Panc1 (cell line): ENCODE measurements around the gene SPRTN. TPM values are rescaled to one million over a fixed set of nuclear protein-coding genes. Genes with fewer than 3 reads are reported as not detected.

Experiments
- ATAC-seq: fragments of 200-7000 bp; cut with Tn5 transposase; 2 replicates; pipeline ENCODE4 v1.9.1; 2020; ENCODE audit warnings: mild to moderate bottlenecking, moderate library complexity
- BruUV-seq: library from RNA; stranded (reverse); fragments of 400-500 nt; replicated peaks from 2 replicates; lab custom pipeline; 2021; lab: Mats Ljungman, UMichigan
- CTCF ChIA-PET: fragments of 300-600 bp; sonication (Branson Sonifier 250); formaldehyde crosslinking; loops from one replicate; lab custom pipeline; 2022; ENCODE audit warnings: antibody characterized with exemption; lab: Charles Lee
- POLR2A ChIA-PET: fragments of 300-600 bp; sonication (Branson Sonifier 250); formaldehyde crosslinking; loops from one replicate; lab custom pipeline; 2022; ENCODE audit warnings: antibody characterized with exemption; lab: Charles Lee
- DNase-seq: peaks from one replicate; pipeline ENCODE4 v3.0.0-alpha.2; 2010; ENCODE audit warnings: low read depth, low spot score
- H3K27ac ChIP-seq: 2 replicates; pipeline ENCODE4 v1.5.1; 2011; ENCODE audit warnings: mild to moderate bottlenecking, low read length, inconsistent platforms
- H3K27me3 ChIP-seq: fragments of 200-500 bp; sonication (Bioruptor generic); 2 replicates; pipeline ENCODE4 v1.6.0; 2014; ENCODE audit warnings: low read length, inconsistent platforms; ENCODE audit not compliant: control insufficient read depth, insufficient read depth
- H3K36me3 ChIP-seq: fragments of 200-500 bp; sonication (Bioruptor generic); 2 replicates; pipeline ENCODE4 v1.5.1; 2014; ENCODE audit warnings: inconsistent platforms, mild to moderate bottlenecking, low read length, moderate library complexity; ENCODE audit not compliant: control insufficient read depth, insufficient read depth
- H3K4me1 ChIP-seq: 2 replicates; pipeline ENCODE4 v1.5.1; 2011; ENCODE audit warnings: inconsistent platforms, mild to moderate bottlenecking, low read length, moderate library complexity; ENCODE audit not compliant: control insufficient read depth, insufficient read depth
- H3K4me3 ChIP-seq, 2 experiments: 2 replicates each; pipeline ENCODE4 v1.5.1; 2011 to 2012; ENCODE audit warnings: low read depth in 2 of 2, low read length in 2 of 2, mild to moderate bottlenecking in 2 of 2, inconsistent platforms in 1 of 2, moderate library complexity in 1 of 2
- H3K9me3 ChIP-seq: fragments of 200-500 bp; sonication (Bioruptor generic); 2 replicates; pipeline ENCODE4 v1.5.1; 2014; ENCODE audit warnings: low read depth, mild to moderate bottlenecking, inconsistent platforms, low read length, moderate library complexity; ENCODE audit not compliant: control insufficient read depth, insufficient read depth
- POLR2AphosphoS5 ChIP-seq: IDR thresholded peaks from 2 replicates; pipeline ENCODE4 v1.6.1; 2012; ENCODE audit warnings: mild to moderate bottlenecking, low read depth, low read length, moderate library complexity
- SIN3A ChIP-seq: IDR thresholded peaks from 2 replicates; pipeline ENCODE4 v1.6.1; 2012; ENCODE audit warnings: low read depth, mild to moderate bottlenecking, low read length, moderate library complexity, borderline replicate concordance; ENCODE audit not compliant: insufficient read depth
- TCF7L2 ChIP-seq: IDR thresholded peaks from 2 replicates; pipeline ENCODE4 v1.6.1; 2011; ENCODE audit warnings: mild to moderate bottlenecking, low read depth, low read length, inconsistent platforms
- in situ Hi-C: cut with HindIII; loops from 2 replicates; pipeline ENCODE4 v1.10.0; 2016; ENCODE audit warnings: low sequenced_read_pairs, low pct_unique_long_range_greater_than_20kb
- intact Hi-C: fragments of 100-400 bp; cut with micrococcal nuclease; formaldehyde crosslinking; loops from one replicate; pipeline ENCODE4 v1.10.0; 2022; ENCODE audit not compliant: unreplicated experiment
- total RNA-seq: library from RNA; stranded (reverse); gene quantifications from one replicate; pipeline ENCODE4 v1.2.1, GENCODE V29; 2021; ENCODE audit not compliant: unreplicated experiment
- TF ChIP-seq, protein P1 (sequence below), 2 experiments: IDR thresholded peaks; 2 replicates each; pipeline ENCODE4 v1.6.1; 2011 to 2012; ENCODE audit warnings: low read depth in 2 of 2, control low read depth in 1 of 2, low read length in 1 of 2, mild to moderate bottlenecking in 1 of 2, moderate library complexity in 1 of 2; ENCODE audit not compliant: insufficient read depth in 1 of 2
- TF ChIP-seq, protein P2 (sequence below): fragments of 450-650 bp; IDR thresholded peaks from 2 replicates; pipeline ENCODE4 v1.5.1; 2017; ENCODE audit warnings: mild to moderate bottlenecking

Gene SPRTN
- total RNA-seq, 1 experiment from 2014 or later = 20.0 TPM

DNA sequence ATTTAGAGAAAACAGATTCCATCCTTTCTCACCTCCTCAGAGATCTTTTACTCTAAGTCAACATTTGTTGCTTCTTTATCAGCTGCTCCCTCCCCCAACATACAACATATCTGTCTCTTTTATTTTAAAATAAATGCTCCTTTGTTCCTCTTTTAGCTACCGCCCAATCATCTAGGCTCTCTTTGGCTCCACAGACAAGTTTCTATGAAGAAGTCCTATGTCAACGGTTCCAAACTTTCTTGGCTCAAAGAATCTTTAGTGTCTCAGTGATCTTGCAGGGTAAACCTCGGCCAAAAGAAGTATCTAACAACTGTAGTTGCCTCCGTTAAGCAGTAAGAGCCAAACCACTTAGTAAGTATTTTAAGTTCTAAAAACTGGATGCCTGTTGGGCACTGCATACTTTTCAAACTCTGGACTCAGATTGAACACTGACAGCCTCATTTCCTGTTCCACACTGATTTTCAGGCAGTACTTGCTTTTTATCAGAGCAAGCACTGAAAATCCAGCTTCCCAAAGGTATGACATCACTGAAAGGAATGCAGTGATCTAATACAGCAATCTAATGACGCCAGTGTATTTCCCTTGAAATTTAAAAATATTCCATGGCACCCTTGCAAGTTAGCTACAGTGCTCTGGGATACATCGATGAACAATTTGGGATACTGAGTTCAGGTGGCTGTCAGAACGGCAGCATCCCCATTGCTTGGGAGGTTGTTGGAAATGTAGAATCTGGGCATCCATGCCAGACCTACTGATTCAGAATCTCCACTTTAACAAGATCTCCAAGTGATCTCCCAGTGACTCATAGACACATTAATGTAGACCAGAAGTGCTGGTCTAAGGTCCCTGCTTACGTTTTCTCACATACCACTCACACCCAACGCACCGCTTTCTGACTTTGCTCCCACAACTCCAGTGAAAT lies 57.2 kb downstream of the SPRTN start:
- BruUV-seq = no TSS peak
- Histone ChIP-seq H3K27ac (peak overlapping the region; percentile 77), H3K4me1 (peaks cover 31% of the 10 kb centered on the region), H3K4me3 (peak overlapping the region in 1 of 2 experiments; percentile 7; a peak in 1 of 4 replicates), H3K9me3 (no peaks in the 10 kb centered on the region), H3K36me3 (no peaks in the 10 kb centered on the region), H3K27me3 (no peaks in the 10 kb centered on the region)
- DNase-seq (peak; percentile 90), ATAC-seq (peak; percentile 95)
- intact Hi-C loops (no loop called here), in situ Hi-C loops (no loop called here)
- CTCF ChIA-PET = no interaction called here
- POLR2A ChIA-PET = no interaction called here
- no peak for TF ChIP-seq SIN3A
- no peak for TF ChIP-seq POLR2AphosphoS5
- TF ChIP-seq TCF7L2 = no peak
- TF ChIP-seq, protein P1, sequence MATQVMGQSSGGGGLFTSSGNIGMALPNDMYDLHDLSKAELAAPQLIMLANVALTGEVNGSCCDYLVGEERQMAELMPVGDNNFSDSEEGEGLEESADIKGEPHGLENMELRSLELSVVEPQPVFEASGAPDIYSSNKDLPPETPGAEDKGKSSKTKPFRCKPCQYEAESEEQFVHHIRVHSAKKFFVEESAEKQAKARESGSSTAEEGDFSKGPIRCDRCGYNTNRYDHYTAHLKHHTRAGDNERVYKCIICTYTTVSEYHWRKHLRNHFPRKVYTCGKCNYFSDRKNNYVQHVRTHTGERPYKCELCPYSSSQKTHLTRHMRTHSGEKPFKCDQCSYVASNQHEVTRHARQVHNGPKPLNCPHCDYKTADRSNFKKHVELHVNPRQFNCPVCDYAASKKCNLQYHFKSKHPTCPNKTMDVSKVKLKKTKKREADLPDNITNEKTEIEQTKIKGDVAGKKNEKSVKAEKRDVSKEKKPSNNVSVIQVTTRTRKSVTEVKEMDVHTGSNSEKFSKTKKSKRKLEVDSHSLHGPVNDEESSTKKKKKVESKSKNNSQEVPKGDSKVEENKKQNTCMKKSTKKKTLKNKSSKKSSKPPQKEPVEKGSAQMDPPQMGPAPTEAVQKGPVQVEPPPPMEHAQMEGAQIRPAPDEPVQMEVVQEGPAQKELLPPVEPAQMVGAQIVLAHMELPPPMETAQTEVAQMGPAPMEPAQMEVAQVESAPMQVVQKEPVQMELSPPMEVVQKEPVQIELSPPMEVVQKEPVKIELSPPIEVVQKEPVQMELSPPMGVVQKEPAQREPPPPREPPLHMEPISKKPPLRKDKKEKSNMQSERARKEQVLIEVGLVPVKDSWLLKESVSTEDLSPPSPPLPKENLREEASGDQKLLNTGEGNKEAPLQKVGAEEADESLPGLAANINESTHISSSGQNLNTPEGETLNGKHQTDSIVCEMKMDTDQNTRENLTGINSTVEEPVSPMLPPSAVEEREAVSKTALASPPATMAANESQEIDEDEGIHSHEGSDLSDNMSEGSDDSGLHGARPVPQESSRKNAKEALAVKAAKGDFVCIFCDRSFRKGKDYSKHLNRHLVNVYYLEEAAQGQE (IDR thresholded peaks at IDR 0.05; ENCODE audit: insufficient read depth in 1 of 2, low read depth in 2 of 2, low read length in 1 of 2) = no peak
- TF ChIP-seq, protein P2, sequence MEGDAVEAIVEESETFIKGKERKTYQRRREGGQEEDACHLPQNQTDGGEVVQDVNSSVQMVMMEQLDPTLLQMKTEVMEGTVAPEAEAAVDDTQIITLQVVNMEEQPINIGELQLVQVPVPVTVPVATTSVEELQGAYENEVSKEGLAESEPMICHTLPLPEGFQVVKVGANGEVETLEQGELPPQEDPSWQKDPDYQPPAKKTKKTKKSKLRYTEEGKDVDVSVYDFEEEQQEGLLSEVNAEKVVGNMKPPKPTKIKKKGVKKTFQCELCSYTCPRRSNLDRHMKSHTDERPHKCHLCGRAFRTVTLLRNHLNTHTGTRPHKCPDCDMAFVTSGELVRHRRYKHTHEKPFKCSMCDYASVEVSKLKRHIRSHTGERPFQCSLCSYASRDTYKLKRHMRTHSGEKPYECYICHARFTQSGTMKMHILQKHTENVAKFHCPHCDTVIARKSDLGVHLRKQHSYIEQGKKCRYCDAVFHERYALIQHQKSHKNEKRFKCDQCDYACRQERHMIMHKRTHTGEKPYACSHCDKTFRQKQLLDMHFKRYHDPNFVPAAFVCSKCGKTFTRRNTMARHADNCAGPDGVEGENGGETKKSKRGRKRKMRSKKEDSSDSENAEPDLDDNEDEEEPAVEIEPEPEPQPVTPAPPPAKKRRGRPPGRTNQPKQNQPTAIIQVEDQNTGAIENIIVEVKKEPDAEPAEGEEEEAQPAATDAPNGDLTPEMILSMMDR = no peak

DNA sequence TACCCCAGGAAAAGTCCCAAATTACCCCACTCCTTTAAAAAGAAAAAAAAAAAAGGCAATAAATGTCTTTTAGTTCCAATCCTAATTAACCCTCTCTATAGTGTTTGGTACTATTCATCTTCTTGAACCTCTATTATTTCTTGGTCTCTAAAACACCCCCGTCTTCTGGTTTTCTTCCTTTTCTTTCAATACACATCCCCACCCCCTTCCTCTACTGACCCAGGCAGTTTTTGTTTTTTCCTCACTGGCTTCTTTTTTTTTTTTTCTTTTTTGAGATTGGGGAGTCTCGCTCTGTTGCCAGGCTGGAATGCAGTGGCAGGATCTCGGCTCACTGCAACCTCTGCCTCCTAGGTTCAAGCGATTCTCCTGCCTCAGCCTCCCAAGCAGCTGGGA lies 57.9 kb downstream of the SPRTN start:
- intact Hi-C loops = no loop called here
- Histone ChIP-seq H3K4me3 (peak overlapping the region in 1 of 2 experiments; percentile 7; a peak in 1 of 4 replicates), H3K27ac (peak overlapping the region; percentile 26; the same call in 1 of the 2 replicates), H3K9me3 (no peaks in the 10 kb centered on the region), H3K36me3 (no peaks in the 10 kb centered on the region), H3K4me1 (peaks cover 28% of the 10 kb centered on the region), H3K27me3 (no peaks in the 10 kb centered on the region)
- no TSS peak for BruUV-seq
- in situ Hi-C loops = no loop called here
- ChIA-PET POLR2A (no interaction called here), CTCF (no interaction called here)
- ATAC-seq (no peak), DNase-seq (no peak)
- TF ChIP-seq SIN3A (no peak), TCF7L2 (no peak), POLR2AphosphoS5 (no peak)
- TF ChIP-seq, protein P1 (IDR thresholded peaks at IDR 0.05; ENCODE audit: insufficient read depth in 1 of 2, low read depth in 2 of 2, low read length in 1 of 2) = no peak
- TF ChIP-seq, protein P2 = no peak
